ENCODE data around the gene GPR31. TPM values are rescaled to one million over a fixed set of nuclear protein-coding genes. Genes with fewer than 3 reads are reported as not detected.

The GPR31 gene
- total RNA-seq, 1 experiment from 2014 or later, result not detected

- TF ChIP-seq CTCF (conservative IDR thresholded peaks at IDR 0.05), result no peak
- H3K27ac ChIP-seq (ENCODE audit: insufficient read length, low read depth, low read length), result no peak overlapping the region
- H3K9me3 Mint-ChIP-seq, result peaks cover 5 to 14% of the 10 kb centered on the region in 2 experiments; a peak in 4 of 5 replicates
- no peak overlapping the region for H3K23ac ChIP-seq (ENCODE audit: insufficient read length, low read depth, low read length)
- H4K8ac ChIP-seq (replicated peaks; ENCODE audit: insufficient read length, low read depth, low read length), result no peak overlapping the region
- no peak overlapping the region for H4K5ac ChIP-seq (ENCODE audit: insufficient read length, low read depth, low read length)
- H4K20me1 ChIP-seq (ENCODE audit: control insufficient read depth, insufficient read depth, insufficient read length), result no peaks in the 10 kb centered on the region
- peaks cover 0 to 12% (median 5%) of the 10 kb centered on the region in 3 experiments; a peak in 5 of 7 replicates for H3K36me3 Mint-ChIP-seq (ENCODE audit: insufficient read depth in 1 of 3, low read depth in 3 of 3)
- H3K4me1 ChIP-seq (ENCODE audit: insufficient read depth, low read length), result no peaks in the 10 kb centered on the region
- H3K4ac ChIP-seq (ENCODE audit: low read depth, low read length), result no peak overlapping the region
- DNase-seq, result no peak
- no peaks in the 10 kb centered on the region for H3K9me3 ChIP-seq (ENCODE audit: control insufficient read depth, low read depth, low read length)
- H3T11ph ChIP-seq (ENCODE audit: low read length), result no peak overlapping the region
- no peak overlapping the region for H3K27ac Mint-ChIP-seq
- H3K9ac ChIP-seq (ENCODE audit: extremely low read depth, insufficient read length, low read length), result no peak overlapping the region
- H3K79me2 ChIP-seq (ENCODE audit: insufficient read depth, low read length), result no peaks in the 10 kb centered on the region
- no peak overlapping the region for H3K14ac ChIP-seq (ENCODE audit: insufficient read depth, low read length)
- no peak overlapping the region for H3K56ac ChIP-seq (ENCODE audit: insufficient read length, low read depth, low read length)
- H4K91ac ChIP-seq (ENCODE audit: insufficient read length, low read depth, low read length), result no peak overlapping the region
- H3K18ac ChIP-seq (ENCODE audit: insufficient read length, low read depth, low read length), result no peak overlapping the region
- H2AK5ac ChIP-seq (ENCODE audit: insufficient read length, low read length), result no peak overlapping the region
- no peak overlapping the region for H2BK5ac ChIP-seq (ENCODE audit: insufficient read length, low read length)
- no peak overlapping the region for H2BK12ac ChIP-seq (ENCODE audit: insufficient read length, low read depth, low read length)
- H3K4me3 Mint-ChIP-seq, result no peak overlapping the region
- H3K4me1 Mint-ChIP-seq, result peaks cover 18% of the 10 kb centered on the region in 2 experiments
- no peak overlapping the region for H2BK20ac ChIP-seq (ENCODE audit: low read depth, low read length, poor library complexity, severe bottlenecking)
- no peak overlapping the region for H2AFZ ChIP-seq (ENCODE audit: low read length)
- no peaks in the 10 kb centered on the region for H3K27me3 ChIP-seq (ENCODE audit: insufficient read depth, low read length)
- no peaks in the 10 kb centered on the region for H3K23me2 ChIP-seq (ENCODE audit: insufficient read length, low read depth, low read length, poor library complexity, severe bottlenecking)
- no peak overlapping the region for H2BK15ac ChIP-seq (ENCODE audit: low read depth, low read length)
- no peaks in the 10 kb centered on the region for H3K79me1 ChIP-seq (ENCODE audit: insufficient read depth, low read depth, low read length, poor library complexity, severe bottlenecking)
- no peak overlapping the region for H3K4me2 ChIP-seq (ENCODE audit: insufficient read depth, insufficient read length, low read length)
- peaks cover 11% of the 10 kb centered on the region for H3K27me3 Mint-ChIP-seq (ENCODE audit: low read depth)
- no peak overlapping the region for H2BK120ac ChIP-seq (ENCODE audit: low read depth, low read length, poor library complexity, severe bottlenecking)
- no CpG with 5 or more reads among the region's 7 CpGs for WGBS (ENCODE audit: extremely low coverage, insufficient read length, low lambda C conversion rate)
Measured at GRCh38 chr6:167118006-167118405, 39.8 kb downstream of the GPR31 start.

All from H9 (cell line).